HEK293T (cell line): ENCODE measurements around the gene BNIP5.

Experiments used
- ARNT ChIP-seq: fragments of 450-650 bp; IDR thresholded peaks from 2 replicates; pipeline ENCODE4 v1.6.1; 2017; ENCODE audit warnings: mild to moderate bottlenecking
- BHLHE40 ChIP-seq: fragments of 450-650 bp; IDR thresholded peaks from 2 replicates; pipeline ENCODE4 v1.6.1; 2016; ENCODE audit warnings: mild to moderate bottlenecking, moderate library complexity, borderline replicate concordance
- CTBP1 ChIP-seq: fragments of 450-650 bp; IDR thresholded peaks from 2 replicates; pipeline ENCODE4 v1.6.1; 2016; ENCODE audit warnings: borderline replicate concordance
- ELF4 ChIP-seq: fragments of 450-650 bp; IDR thresholded peaks from 2 replicates; pipeline ENCODE4 v1.6.1; 2017; ENCODE audit warnings: antibody characterized with exemption
- FOXA1 ChIP-seq: fragments of 450-650 bp; IDR thresholded peaks from 2 replicates; pipeline ENCODE4 v1.6.1; 2016; ENCODE audit warnings: mild to moderate bottlenecking
- FOXK2 ChIP-seq: fragments of 450-650 bp; IDR thresholded peaks from 2 replicates; pipeline ENCODE4 v1.6.1; 2016; ENCODE audit warnings: mild to moderate bottlenecking
- FOXM1 ChIP-seq: fragments of 450-650 bp; IDR thresholded peaks from 2 replicates; pipeline ENCODE4 v1.6.1; 2017; ENCODE audit warnings: mild to moderate bottlenecking, borderline replicate concordance
- HDGF ChIP-seq: fragments of 450-650 bp; IDR thresholded peaks from 2 replicates; pipeline ENCODE4 v1.6.1; 2017; ENCODE audit warnings: antibody characterized with exemption, borderline replicate concordance
- SP1 ChIP-seq: fragments of 450-650 bp; IDR thresholded peaks from 2 replicates; pipeline ENCODE4 v1.6.1; 2017
- SUZ12 ChIP-seq: fragments of 450-650 bp; IDR thresholded peaks from 2 replicates; pipeline ENCODE4 v1.6.1; 2016; ENCODE audit warnings: mild to moderate bottlenecking
- TARDBP ChIP-seq: fragments of 450-650 bp; IDR thresholded peaks from 2 replicates; pipeline ENCODE4 v1.6.1; 2016
- ZNF384 ChIP-seq: fragments of 450-650 bp; IDR thresholded peaks from 2 replicates; pipeline ENCODE4 v1.6.1; 2016
- TF ChIP-seq, protein P1 (sequence below): fragments of 450-650 bp; IDR thresholded peaks from 2 replicates; pipeline ENCODE4 v1.6.1; 2016

GRCh38 chr6:36340306-36340617 is 3.6 kb upstream of the BNIP5 start:
- no peak for TF ChIP-seq HDGF
- no peak for TF ChIP-seq ELF4
- TF ChIP-seq BHLHE40: no peak
- no peak for TF ChIP-seq SP1
- TF ChIP-seq FOXA1: no peak
- TF ChIP-seq SUZ12: no peak
- no peak for TF ChIP-seq TARDBP
- TF ChIP-seq ARNT: no peak
- TF ChIP-seq FOXM1: no peak
- TF ChIP-seq ZNF384: no peak
- no peak for TF ChIP-seq FOXK2
- TF ChIP-seq, protein P1, sequence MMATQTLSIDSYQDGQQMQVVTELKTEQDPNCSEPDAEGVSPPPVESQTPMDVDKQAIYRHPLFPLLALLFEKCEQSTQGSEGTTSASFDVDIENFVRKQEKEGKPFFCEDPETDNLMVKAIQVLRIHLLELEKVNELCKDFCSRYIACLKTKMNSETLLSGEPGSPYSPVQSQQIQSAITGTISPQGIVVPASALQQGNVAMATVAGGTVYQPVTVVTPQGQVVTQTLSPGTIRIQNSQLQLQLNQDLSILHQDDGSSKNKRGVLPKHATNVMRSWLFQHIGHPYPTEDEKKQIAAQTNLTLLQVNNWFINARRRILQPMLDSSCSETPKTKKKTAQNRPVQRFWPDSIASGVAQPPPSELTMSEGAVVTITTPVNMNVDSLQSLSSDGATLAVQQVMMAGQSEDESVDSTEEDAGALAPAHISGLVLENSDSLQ: no peak
- no peak for TF ChIP-seq CTBP1
